OCI-LY3 (cell line): Measurements from ENCODE around the gene GIN1.

Source experiments
- H2AFZ ChIP-seq: fragments of 200-600, 300-600 bp; shearing (Covaris generic); 2 replicates; pipeline ENCODE4 v1.6.0; 2014; ENCODE audit warnings: antibody characterized with exemption, low read depth, low read length
- H3K27ac ChIP-seq: fragments of 200-600, 300-600 bp; sonication (generic); 2 replicates; pipeline ENCODE4 v1.5.1; 2014; ENCODE audit warnings: mild to moderate bottlenecking, low read length, moderate library complexity, mixed read lengths
- H3K27me3 ChIP-seq: fragments of 200-600, 300-600 bp; sonication (generic); 2 replicates; pipeline ENCODE4 v1.6.1; 2014; ENCODE audit warnings: low read depth, low read length, mixed read lengths
- H3K36me3 ChIP-seq: fragments of 200-600, 300-600 bp; sonication (generic); replicated peaks from 2 replicates; pipeline ENCODE3; 2014; ENCODE audit warnings: low read depth, low read length, mixed read lengths
- H3K4me1 ChIP-seq: fragments of 300-600, 200-600 bp; sonication (generic); 2 replicates; pipeline ENCODE4 v1.6.1; 2014; ENCODE audit warnings: low read length, mixed read lengths
- H3K4me2 ChIP-seq: fragments of 200-600, 300-600 bp; sonication (generic); 2 replicates; pipeline ENCODE4 v1.6.1; 2014; ENCODE audit warnings: low read length, mixed read lengths
- H3K4me3 ChIP-seq: fragments of 300-600, 200-600 bp; sonication (generic); 2 replicates; pipeline ENCODE4 v1.5.1; 2014; ENCODE audit warnings: antibody characterized with exemption, mild to moderate bottlenecking, low read length, moderate library complexity
- H3K79me2 ChIP-seq: fragments of 300-600, 200-600 bp; shearing (Covaris generic); 2 replicates; pipeline ENCODE4 v1.6.1; 2014; ENCODE audit warnings: mild to moderate bottlenecking, low read length, mixed read lengths
- H3K9ac ChIP-seq: fragments of 300-600, 200-600 bp; shearing (Covaris generic); 2 replicates; pipeline ENCODE4 v1.6.0; 2014; ENCODE audit warnings: mild to moderate bottlenecking, low read length, moderate library complexity
- H3K9me3 ChIP-seq: fragments of 200-600, 300-600 bp; shearing (Covaris generic); 2 replicates; pipeline ENCODE4 v1.6.1; 2014; ENCODE audit warnings: low read length, mixed read lengths; ENCODE audit not compliant: insufficient read depth
- H4K20me1 ChIP-seq: fragments of 200-600, 300-600 bp; sonication (generic); 2 replicates; pipeline ENCODE4 v1.6.1; 2016; ENCODE audit warnings: low read length, mixed read lengths; ENCODE audit not compliant: insufficient read depth
- CTCF ChIP-seq: fragments of 200-600, 300-600 bp; sonication (generic); IDR thresholded peaks from 2 replicates; pipeline ENCODE4 v1.5.1; 2014; ENCODE audit warnings: antibody characterized with exemption, low read length, low read depth
- EZH2phosphoT487 ChIP-seq: fragments of 200-600 bp; shearing (Covaris generic); IDR thresholded peaks from 2 replicates; pipeline ENCODE4 v1.6.1; 2018; ENCODE audit warnings: antibody characterized with exemption, mixed run types, low read depth

Gene GIN1

GRCh38 chr5:103127292-103127817 is 7.4 kb upstream of the GIN1 start:
- Histone ChIP-seq H3K4me3 (no peak overlapping the region), H2AFZ (no peak overlapping the region), H3K4me2 (no peak overlapping the region), H3K9ac (no peak overlapping the region), H3K4me1 (no peaks in the 10 kb centered on the region), H3K27me3 (no peaks in the 10 kb centered on the region), H3K9me3 (no peaks in the 10 kb centered on the region), H3K27ac (no peak overlapping the region), H3K36me3 (no peaks in the 10 kb centered on the region), H4K20me1 (no peaks in the 10 kb centered on the region), H3K79me2 (peaks cover 17% of the 10 kb centered on the region)
- no peak for TF ChIP-seq CTCF

DNA sequence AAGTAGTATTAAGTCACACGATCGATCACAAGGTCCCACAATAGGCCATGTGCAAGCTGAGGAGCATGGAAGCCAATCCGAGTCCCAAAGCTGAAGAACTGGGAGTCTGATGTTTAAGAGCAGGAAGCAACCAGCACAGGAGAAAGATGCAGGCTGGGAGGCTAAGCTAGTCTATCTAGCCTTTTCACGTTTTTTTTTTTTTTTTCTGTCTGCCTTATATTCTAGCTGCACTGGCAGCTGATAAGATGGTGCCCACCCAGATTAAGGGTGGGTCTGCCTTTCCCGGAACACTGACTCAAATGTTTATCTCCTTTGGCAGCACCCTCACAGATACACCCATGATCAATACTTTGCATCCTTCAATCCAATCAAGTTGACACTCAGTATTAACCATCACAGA is 6.6 kb upstream of the GIN1 start:
- peaks cover 25% of the 10 kb centered on the region for H3K79me2 ChIP-seq
- TF ChIP-seq CTCF (no peak), EZH2phosphoT487 (no peak)

DNA sequence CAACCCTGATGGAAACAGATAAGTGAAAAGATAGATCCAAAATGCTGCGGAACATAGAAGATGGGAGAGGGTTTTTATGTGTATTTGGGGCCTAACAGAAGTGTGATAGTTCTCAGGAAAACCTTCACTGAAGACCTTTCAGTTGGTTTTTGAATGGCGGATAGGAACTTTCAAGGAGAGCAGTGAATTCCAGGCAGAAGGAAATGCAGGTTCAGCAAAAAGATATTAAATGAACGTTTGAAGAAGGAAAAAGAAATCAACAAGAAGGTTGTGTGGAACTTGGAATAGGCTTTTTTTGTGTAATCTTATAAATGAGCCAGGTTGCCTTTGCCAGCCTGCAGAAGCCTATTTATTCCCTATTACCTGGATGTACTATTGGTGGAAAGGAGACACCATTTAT is 2.3 kb upstream of the GIN1 start:
- TF ChIP-seq EZH2phosphoT487 = no peak
- TF ChIP-seq CTCF = no peak
- H3K9ac ChIP-seq = no peak overlapping the region
- H3K27me3 ChIP-seq = no peaks in the 10 kb centered on the region
- H3K36me3 ChIP-seq = no peaks in the 10 kb centered on the region
- H3K4me3 ChIP-seq = no peak overlapping the region
- H3K4me2 ChIP-seq = no peak overlapping the region
- no peak overlapping the region for H2AFZ ChIP-seq
- H3K27ac ChIP-seq = no peak overlapping the region
- peaks cover 19% of the 10 kb centered on the region for H3K4me1 ChIP-seq
- H3K79me2 ChIP-seq = peaks cover 53% of the 10 kb centered on the region
- H3K9me3 ChIP-seq = no peaks in the 10 kb centered on the region
- no peaks in the 10 kb centered on the region for H4K20me1 ChIP-seq

More for the DNA sequence above, 6.6 kb upstream of the GIN1 start:
- H4K20me1 ChIP-seq = no peaks in the 10 kb centered on the region
- peaks cover 5% of the 10 kb centered on the region for H3K4me1 ChIP-seq
- H3K27ac ChIP-seq = no peak overlapping the region
- H3K9me3 ChIP-seq = no peaks in the 10 kb centered on the region
- H3K4me3 ChIP-seq = no peak overlapping the region
- no peaks in the 10 kb centered on the region for H3K27me3 ChIP-seq
- H3K36me3 ChIP-seq = no peaks in the 10 kb centered on the region
- H2AFZ ChIP-seq = no peak overlapping the region
- H3K9ac ChIP-seq = no peak overlapping the region
- H3K4me2 ChIP-seq = no peak overlapping the region

DNA sequence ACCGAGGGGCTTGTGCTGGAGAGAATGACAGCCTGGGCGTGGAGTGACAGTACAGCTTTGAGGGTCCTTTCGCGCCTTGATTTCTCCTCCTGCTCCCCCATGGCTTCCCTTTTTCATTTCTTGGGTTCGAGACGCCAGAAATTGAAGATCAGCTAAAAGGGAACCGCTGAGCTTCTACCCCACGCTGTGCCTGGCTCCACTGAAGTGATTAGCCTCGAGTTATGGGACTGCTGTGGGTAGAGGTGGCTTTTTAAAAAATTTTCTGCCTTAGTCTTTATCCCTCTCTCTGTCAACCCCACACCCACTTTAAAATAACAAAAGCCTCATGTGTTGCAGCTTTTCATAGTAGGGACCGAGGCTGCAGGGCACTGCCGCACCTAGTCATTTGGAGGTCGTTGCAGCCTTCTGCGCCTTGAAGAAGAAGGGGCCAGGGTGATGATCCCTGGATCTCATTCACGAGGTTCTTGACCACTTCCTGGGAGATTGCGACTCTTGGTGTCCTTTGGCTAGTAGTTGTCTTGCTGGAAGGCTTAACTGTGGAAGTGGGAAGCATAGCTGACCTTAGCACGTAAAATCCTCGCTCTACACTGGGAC is 766 bp upstream of the GIN1 start:
- Histone ChIP-seq H3K4me3 (peak overlapping the region; percentile 98), H3K36me3 (no peaks in the 10 kb centered on the region), H3K9me3 (no peaks in the 10 kb centered on the region), H4K20me1 (no peaks in the 10 kb centered on the region), H3K4me2 (peak overlapping the region; percentile 91), H3K79me2 (peaks cover 68% of the 10 kb centered on the region), H3K4me1 (peaks cover 19% of the 10 kb centered on the region), H2AFZ (peak overlapping the region; percentile 74), H3K27ac (peak overlapping the region; percentile 97), H3K27me3 (no peaks in the 10 kb centered on the region), H3K9ac (peak overlapping the region; percentile 84)
- no peak for TF ChIP-seq EZH2phosphoT487
- TF ChIP-seq CTCF = no peak
